ENCODE data around the gene ANO1. TPM values are rescaled to one million over a fixed set of nuclear protein-coding genes. Genes with fewer than 3 reads are reported as not detected.

The ANO1 gene
- total and polyA plus RNA-seq, 2 of the 8 experiments (the other 6 are each of a cell fraction or from before 2014, with no cell fraction given) = 4.7 to 5.0 TPM

GRCh38 chr11:70175236-70175698 is 97.2 kb downstream of the ANO1 start (continued):
- no peak for TF ChIP-seq POU5F1 (IDR thresholded peaks at IDR 0.05; ENCODE audit: low read depth, low read length)
- TF ChIP-seq BRCA1 (IDR thresholded peaks at IDR 0.05; ENCODE audit: low read depth, low read length) = no peak
- no peak for TF ChIP-seq HDAC2 (IDR thresholded peaks at IDR 0.05; ENCODE audit: borderline replicate concordance in 1 of 2, low read depth in 2 of 2, low read length in 2 of 2)
- TF ChIP-seq SRF (IDR thresholded peaks at IDR 0.05; ENCODE audit: low read depth, low read length) = no peak
- no peak for TF ChIP-seq TCF12 (IDR thresholded peaks at IDR 0.05; ENCODE audit: low read depth, low read length)
- no peak for TF ChIP-seq NANOG (IDR thresholded peaks at IDR 0.05; ENCODE audit: insufficient read depth, low read depth, low read length, poor library complexity, severe bottlenecking)
- no peak for TF ChIP-seq MAFK (IDR thresholded peaks at IDR 0.05; ENCODE audit: low read depth, low read length)
- TF ChIP-seq CREB1 (IDR thresholded peaks at IDR 0.05) = no peak
